ENCODE measurements around the gene DYNC1I1. TPM values are rescaled to one million over a fixed set of nuclear protein-coding genes. Genes with fewer than 3 reads are reported as not detected.

DYNC1I1 gene
- total and polyA plus RNA-seq, 2 experiments from 2014 or later = 1.4 to 4.1 TPM

GRCh38 chr7:96028729-96029128 lies 256.4 kb downstream of the DYNC1I1 start:
- no peak overlapping the region for H3K4me3 Mint-ChIP-seq
- Histone ChIP-seq H3K9me2 (ENCODE audit: insufficient read depth) (no peaks in the 10 kb centered on the region), H3K27ac (ENCODE audit: low read depth) (no peak overlapping the region), H3K27me3 (ENCODE audit: insufficient read depth) (no peaks in the 10 kb centered on the region), H3K4me2 (no peak overlapping the region), H3K79me2 (replicated peaks; ENCODE audit: insufficient read depth) (no peaks in the 10 kb centered on the region), H2AFZ (no peak overlapping the region), H3K4me3 (no peak overlapping the region), H3K4me1 (ENCODE audit: insufficient read depth) (no peaks in the 10 kb centered on the region), H3K36me3 (ENCODE audit: insufficient read depth) (no peaks in the 10 kb centered on the region), H4K20me1 (replicated peaks; ENCODE audit: insufficient read depth) (no peaks in the 10 kb centered on the region), H3F3A (replicated peaks; ENCODE audit: low read depth) (no peaks in the 10 kb centered on the region)
- no peaks in the 10 kb centered on the region for H3K36me3 Mint-ChIP-seq (ENCODE audit: low read depth)
- TF ChIP-seq ZNF114 (CRISPR knock-in tag; IDR thresholded peaks at IDR 0.05) (no peak), JUNB (IDR thresholded peaks at IDR 0.05; ENCODE audit: unreplicated experiment) (no peak), REST (IDR thresholded peaks at IDR 0.05; ENCODE audit: unreplicated experiment) (no peak), ETS1 (IDR thresholded peaks at IDR 0.05) (no peak), POLR2AphosphoS5 (IDR thresholded peaks at IDR 0.05; ENCODE audit: low read depth) (no peak), CTCF (conservative IDR thresholded peaks at IDR 0.05; ENCODE audit: low read depth in 2 of 2) (no peak), STAT1 (IDR thresholded peaks at IDR 0.05; ENCODE audit: unreplicated experiment) (no peak), ZNF331 (CRISPR knock-in tag; IDR thresholded peaks at IDR 0.05; ENCODE audit: low read depth) (no peak), CREB1 (CRISPR knock-in tag; IDR thresholded peaks at IDR 0.05; ENCODE audit: low read depth) (no peak), EZH2phosphoT487 (IDR thresholded peaks at IDR 0.05; ENCODE audit: unreplicated experiment) (no peak), NANOG (IDR thresholded peaks at IDR 0.05; ENCODE audit: borderline replicate concordance) (no peak), EZH2 (IDR thresholded peaks at IDR 0.05; ENCODE audit: low read depth, unreplicated experiment) (no peak)
- TF ChIP-seq, protein P1, sequence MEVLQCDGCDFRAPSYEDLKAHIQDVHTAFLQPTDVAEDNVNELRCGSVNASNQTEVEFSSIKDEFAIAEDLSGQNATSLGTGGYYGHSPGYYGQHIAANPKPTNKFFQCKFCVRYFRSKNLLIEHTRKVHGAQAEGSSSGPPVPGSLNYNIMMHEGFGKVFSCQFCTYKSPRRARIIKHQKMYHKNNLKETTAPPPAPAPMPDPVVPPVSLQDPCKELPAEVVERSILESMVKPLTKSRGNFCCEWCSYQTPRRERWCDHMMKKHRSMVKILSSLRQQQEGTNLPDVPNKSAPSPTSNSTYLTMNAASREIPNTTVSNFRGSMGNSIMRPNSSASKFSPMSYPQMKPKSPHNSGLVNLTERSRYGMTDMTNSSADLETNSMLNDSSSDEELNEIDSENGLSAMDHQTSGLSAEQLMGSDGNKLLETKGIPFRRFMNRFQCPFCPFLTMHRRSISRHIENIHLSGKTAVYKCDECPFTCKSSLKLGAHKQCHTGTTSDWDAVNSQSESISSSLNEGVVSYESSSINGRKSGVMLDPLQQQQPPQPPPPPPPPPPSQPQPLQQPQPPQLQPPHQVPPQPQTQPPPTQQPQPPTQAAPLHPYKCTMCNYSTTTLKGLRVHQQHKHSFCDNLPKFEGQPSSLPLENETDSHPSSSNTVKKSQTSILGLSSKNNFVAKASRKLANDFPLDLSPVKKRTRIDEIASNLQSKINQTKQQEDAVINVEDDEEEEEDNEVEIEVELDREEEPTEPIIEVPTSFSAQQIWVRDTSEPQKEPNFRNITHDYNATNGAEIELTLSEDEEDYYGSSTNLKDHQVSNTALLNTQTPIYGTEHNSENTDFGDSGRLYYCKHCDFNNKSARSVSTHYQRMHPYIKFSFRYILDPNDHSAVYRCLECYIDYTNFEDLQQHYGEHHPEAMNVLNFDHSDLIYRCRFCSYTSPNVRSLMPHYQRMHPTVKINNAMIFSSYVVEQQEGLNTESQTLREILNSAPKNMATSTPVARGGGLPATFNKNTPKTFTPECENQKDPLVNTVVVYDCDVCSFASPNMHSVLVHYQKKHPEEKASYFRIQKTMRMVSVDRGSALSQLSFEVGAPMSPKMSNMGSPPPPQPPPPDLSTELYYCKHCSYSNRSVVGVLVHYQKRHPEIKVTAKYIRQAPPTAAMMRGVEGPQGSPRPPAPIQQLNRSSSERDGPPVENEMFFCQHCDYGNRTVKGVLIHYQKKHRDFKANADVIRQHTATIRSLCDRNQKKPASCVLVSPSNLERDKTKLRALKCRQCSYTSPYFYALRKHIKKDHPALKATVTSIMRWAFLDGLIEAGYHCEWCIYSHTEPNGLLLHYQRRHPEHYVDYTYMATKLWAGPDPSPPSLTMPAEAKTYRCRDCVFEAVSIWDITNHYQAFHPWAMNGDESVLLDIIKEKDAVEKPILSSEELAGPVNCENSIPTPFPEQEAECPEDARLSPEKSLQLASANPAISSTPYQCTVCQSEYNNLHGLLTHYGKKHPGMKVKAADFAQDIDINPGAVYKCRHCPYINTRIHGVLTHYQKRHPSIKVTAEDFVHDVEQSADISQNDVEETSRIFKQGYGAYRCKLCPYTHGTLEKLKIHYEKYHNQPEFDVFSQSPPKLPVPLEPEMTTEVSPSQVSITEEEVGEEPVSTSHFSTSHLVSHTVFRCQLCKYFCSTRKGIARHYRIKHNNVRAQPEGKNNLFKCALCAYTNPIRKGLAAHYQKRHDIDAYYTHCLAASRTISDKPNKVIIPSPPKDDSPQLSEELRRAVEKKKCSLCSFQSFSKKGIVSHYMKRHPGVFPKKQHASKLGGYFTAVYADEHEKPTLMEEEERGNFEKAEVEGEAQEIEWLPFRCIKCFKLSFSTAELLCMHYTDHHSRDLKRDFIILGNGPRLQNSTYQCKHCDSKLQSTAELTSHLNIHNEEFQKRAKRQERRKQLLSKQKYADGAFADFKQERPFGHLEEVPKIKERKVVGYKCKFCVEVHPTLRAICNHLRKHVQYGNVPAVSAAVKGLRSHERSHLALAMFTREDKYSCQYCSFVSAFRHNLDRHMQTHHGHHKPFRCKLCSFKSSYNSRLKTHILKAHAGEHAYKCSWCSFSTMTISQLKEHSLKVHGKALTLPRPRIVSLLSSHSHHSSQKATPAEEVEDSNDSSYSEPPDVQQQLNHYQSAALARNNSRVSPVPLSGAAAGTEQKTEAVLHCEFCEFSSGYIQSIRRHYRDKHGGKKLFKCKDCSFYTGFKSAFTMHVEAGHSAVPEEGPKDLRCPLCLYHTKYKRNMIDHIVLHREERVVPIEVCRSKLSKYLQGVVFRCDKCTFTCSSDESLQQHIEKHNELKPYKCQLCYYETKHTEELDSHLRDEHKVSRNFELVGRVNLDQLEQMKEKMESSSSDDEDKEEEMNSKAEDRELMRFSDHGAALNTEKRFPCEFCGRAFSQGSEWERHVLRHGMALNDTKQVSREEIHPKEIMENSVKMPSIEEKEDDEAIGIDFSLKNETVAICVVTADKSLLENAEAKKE (CRISPR knock-in tag; IDR thresholded peaks at IDR 0.05) = no peak
- ATAC-seq = no peak
- H3K27ac Mint-ChIP-seq = no peak overlapping the region
- H3K9me3 Mint-ChIP-seq = no peaks in the 10 kb centered on the region
- DNase-seq (ENCODE audit: low spot score) = no peak
- no peaks in the 10 kb centered on the region for H3K4me1 Mint-ChIP-seq
- H3K27me3 Mint-ChIP-seq (ENCODE audit: insufficient read depth, low read depth, poor library complexity) = no peaks in the 10 kb centered on the region

Data from GM23338 (cell line).